ENCODE measurements around the gene FTCDNL1.

GRCh38 chr2:199819746-199820145, 31.2 kb downstream of the FTCDNL1 start:
- no peak for TF ChIP-seq YY1 (IDR thresholded peaks at IDR 0.05; ENCODE audit: insufficient read depth, insufficient read length)
- TF ChIP-seq SUZ12 (IDR thresholded peaks at IDR 0.05; ENCODE audit: extremely low read depth, insufficient read depth, insufficient read length) = no peak
- no peak for TF ChIP-seq ZNF274 (IDR thresholded peaks at IDR 0.05; ENCODE audit: low read depth, low read length)

All from NT2/D1 (cell line).